ENCODE data around the gene COL4A2.

- TF ChIP-seq CTCF (IDR thresholded peaks at IDR 0.05) (no peak), EP300 (IDR thresholded peaks at IDR 0.05) (no peak)
Observed at GRCh38 chr13:110354715-110355473, 47.8 kb downstream of the COL4A2 start.

Measured in ovary (tissue), 3 donors.